ENCODE results near the gene CLK4.
A peak's percentile ranks its signal among the peaks of the same experiment; 100 is the strongest.

Gene CLK4

GRCh38 chr5:178637356-178638074, 10.7 kb upstream of the CLK4 start:
- DNase-seq (ENCODE audit: low read depth in 2 of 2), result no peak

- no peak for DNase-seq (ENCODE audit: low read depth in 2 of 2)
Measured at GRCh38 chr5:178632285-178632684, 5.4 kb upstream of the CLK4 start.

GRCh38 chr5:178630951-178631350, 4.1 kb upstream of the CLK4 start:
- no peak for DNase-seq (ENCODE audit: low read depth in 2 of 2)

GRCh38 chr5:178630475-178630930, 3.7 kb upstream of the CLK4 start:
- no peak for DNase-seq (ENCODE audit: low read depth in 2 of 2)

- DNase-seq (ENCODE audit: low read depth in 2 of 2), result no peak
Measured at GRCh38 chr5:178627259-178627598, 379 bp upstream of the CLK4 start.

- DNase-seq (ENCODE audit: low read depth in 2 of 2), result no peak
Measured at GRCh38 chr5:178625679-178626483, 969 bp downstream of the CLK4 start.

GRCh38 chr5:178624631-178625546, 2.0 kb downstream of the CLK4 start:
- DNase-seq (ENCODE audit: low read depth in 2 of 2), result no peak

- DNase-seq (ENCODE audit: low read depth in 2 of 2), result no peak
Measured at GRCh38 chr5:178622679-178623247, 4.1 kb downstream of the CLK4 start.

GRCh38 chr5:178619390-178619789, 7.5 kb downstream of the CLK4 start:
- no peak for DNase-seq (ENCODE audit: low read depth in 2 of 2)

GRCh38 chr5:178612299-178612698, 14.6 kb downstream of the CLK4 start:
- no peak for DNase-seq (ENCODE audit: low read depth in 2 of 2)

GRCh38 chr5:178606269-178606668, 20.6 kb downstream of the CLK4 start:
- DNase-seq (ENCODE audit: low read depth in 2 of 2), result no peak

GRCh38 chr5:178605788-178606187, 21.1 kb downstream of the CLK4 start:
- no peak for DNase-seq (ENCODE audit: low read depth in 2 of 2)

- no peak for DNase-seq (ENCODE audit: low read depth in 2 of 2)
Measured at GRCh38 chr5:178602752-178603151, 24.1 kb downstream of the CLK4 start.

- DNase-seq (ENCODE audit: low read depth in 2 of 2), result no peak
Measured at GRCh38 chr5:178595750-178596149, 31.1 kb downstream of the CLK4 start.

GRCh38 chr5:178595150-178595549, 31.7 kb downstream of the CLK4 start:
- no peak for DNase-seq (ENCODE audit: low read depth in 2 of 2)

GRCh38 chr5:178590924-178591423, 35.9 kb downstream of the CLK4 start:
- DNase-seq (ENCODE audit: low read depth in 2 of 2), result no peak

GRCh38 chr5:178590141-178590923, 36.5 kb downstream of the CLK4 start, which contains the start of gene COL23A1:
Gene COL23A1 (minus strand): TSS chr5:178590393.
- peak; percentile 7 to 29 for DNase-seq (ENCODE audit: low read depth in 2 of 2)

- DNase-seq (ENCODE audit: low read depth in 2 of 2), result no peak
Measured at GRCh38 chr5:178589180-178590140, 37.4 kb downstream of the CLK4 start.

GRCh38 chr5:178588769-178589168, 38.1 kb downstream of the CLK4 start:
- DNase-seq (ENCODE audit: low read depth in 2 of 2), result no peak
